GM21619 (cell line): ENCODE results near the gene ALDH1A2.
"Not testable (repeated sequence)": the region's sequence is repeated elsewhere in the genome, so short reads cannot be mapped to it uniquely, and the experiment has no call there.

ENCODE experiments used
- ATAC-seq: cut with Tn5 transposase; IDR thresholded peaks from one replicate; pipeline ENCODE4 v1.9.1; 2021; ENCODE audit not compliant: unreplicated experiment

The ALDH1A2 gene

GRCh38 chr15:58002338-58003126, 63.0 kb downstream of the ALDH1A2 start:
- ATAC-seq: no peak

GRCh38 chr15:57999699-58000098, 65.8 kb downstream of the ALDH1A2 start:
- ATAC-seq: not testable (repeated sequence)

- ATAC-seq: no peak
Measured at GRCh38 chr15:57996561-57996960, 69.0 kb downstream of the ALDH1A2 start.

- no peak for ATAC-seq
Measured at GRCh38 chr15:57994221-57995049, 71.1 kb downstream of the ALDH1A2 start.

GRCh38 chr15:57993409-57994145, 71.9 kb downstream of the ALDH1A2 start:
- no peak for ATAC-seq

GRCh38 chr15:57992761-57993355, 72.7 kb downstream of the ALDH1A2 start:
- ATAC-seq: no peak

GRCh38 chr15:57973534-57973933, 92.0 kb downstream of the ALDH1A2 start:
- ATAC-seq: no peak

GRCh38 chr15:57972864-57973263, 92.6 kb downstream of the ALDH1A2 start:
- ATAC-seq: no peak

GRCh38 chr15:57969996-57970395, 95.5 kb downstream of the ALDH1A2 start:
- ATAC-seq: no peak

- ATAC-seq: no peak
Measured at GRCh38 chr15:57969355-57969754, 96.2 kb downstream of the ALDH1A2 start.

- no peak for ATAC-seq
Measured at GRCh38 chr15:57962887-57963286, 102.6 kb downstream of the ALDH1A2 start.

- no peak for ATAC-seq
Measured at GRCh38 chr15:57961919-57962318, 103.6 kb downstream of the ALDH1A2 start.

GRCh38 chr15:57957113-57957512, 108.4 kb downstream of the ALDH1A2 start:
- no peak for ATAC-seq

- no peak for ATAC-seq
Measured at GRCh38 chr15:57953874-57954273, 111.6 kb downstream of the ALDH1A2 start.

- ATAC-seq: no peak
Measured at GRCh38 chr15:57951328-57951932, 114.1 kb downstream of the ALDH1A2 start.

GRCh38 chr15:57950381-57950946, 115.0 kb downstream of the ALDH1A2 start:
- ATAC-seq: no peak

- ATAC-seq: no peak
Measured at GRCh38 chr15:57949374-57949943, 116.1 kb downstream of the ALDH1A2 start.

- no peak for ATAC-seq
Measured at GRCh38 chr15:57948351-57949289, 116.9 kb downstream of the ALDH1A2 start.

GRCh38 chr15:57947781-57948180, 117.7 kb downstream of the ALDH1A2 start:
- no peak for ATAC-seq
